Ishikawa (cell line): ENCODE measurements around the gene TUBD1.

ENCODE experiments used
- CEBPB ChIP-seq: IDR thresholded peaks from 2 replicates; pipeline ENCODE4 v1.6.1; 2012
- CREB1 ChIP-seq: IDR thresholded peaks from 2 replicates; pipeline ENCODE4 v1.6.1; 2012; ENCODE audit warnings: low read depth
- EGR1 ChIP-seq: IDR thresholded peaks from 2 replicates; pipeline ENCODE4 v1.6.1; 2012
- EP300 ChIP-seq: IDR thresholded peaks from 2 replicates; pipeline ENCODE4 v1.6.1; 2012; ENCODE audit warnings: borderline replicate concordance
- FOXM1 ChIP-seq: IDR thresholded peaks from 2 replicates; pipeline ENCODE4 v1.6.1; 2012; ENCODE audit warnings: low read depth, borderline replicate concordance
- NFIC ChIP-seq: IDR thresholded peaks from 2 replicates; pipeline ENCODE4 v1.6.1; 2012
- RAD21 ChIP-seq: IDR thresholded peaks from 2 replicates; pipeline ENCODE4 v1.6.1; 2012; ENCODE audit warnings: low read depth
- TAF1 ChIP-seq: IDR thresholded peaks from 2 replicates; pipeline ENCODE4 v1.6.1; 2012; ENCODE audit warnings: low read depth, mild to moderate bottlenecking
- TCF12 ChIP-seq: IDR thresholded peaks from 2 replicates; pipeline ENCODE4 v1.6.1; 2012; ENCODE audit warnings: low read depth
- TEAD4 ChIP-seq: IDR thresholded peaks from 2 replicates; pipeline ENCODE4 v1.6.1; 2012
- USF1 ChIP-seq: IDR thresholded peaks from 2 replicates; pipeline ENCODE4 v1.6.1; 2012
- YY1 ChIP-seq: IDR thresholded peaks from 2 replicates; pipeline ENCODE4 v1.6.1; 2012; ENCODE audit warnings: low read depth
- ZBTB7A ChIP-seq: IDR thresholded peaks from 2 replicates; pipeline ENCODE4 v1.6.1; 2012; ENCODE audit warnings: low read depth
- TF ChIP-seq, protein P1 (sequence below): IDR thresholded peaks from 2 replicates; pipeline ENCODE4 v1.6.1; 2012
- TF ChIP-seq, protein P2 (sequence below): IDR thresholded peaks from 2 replicates; pipeline ENCODE4 v1.6.1; 2012; ENCODE audit warnings: low read depth, mild to moderate bottlenecking

Gene TUBD1

GRCh38 chr17:59844884-59845594 lies 47.7 kb downstream of the TUBD1 start:
- TF ChIP-seq EGR1 = no peak
- no peak for TF ChIP-seq YY1
- no peak for TF ChIP-seq CEBPB
- TF ChIP-seq CREB1 = no peak
- no peak for TF ChIP-seq ZBTB7A
- TF ChIP-seq, protein P1, sequence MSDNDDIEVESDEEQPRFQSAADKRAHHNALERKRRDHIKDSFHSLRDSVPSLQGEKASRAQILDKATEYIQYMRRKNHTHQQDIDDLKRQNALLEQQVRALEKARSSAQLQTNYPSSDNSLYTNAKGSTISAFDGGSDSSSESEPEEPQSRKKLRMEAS = no peak
- no peak for TF ChIP-seq TAF1
- TF ChIP-seq RAD21 = no peak
- TF ChIP-seq, protein P2, sequence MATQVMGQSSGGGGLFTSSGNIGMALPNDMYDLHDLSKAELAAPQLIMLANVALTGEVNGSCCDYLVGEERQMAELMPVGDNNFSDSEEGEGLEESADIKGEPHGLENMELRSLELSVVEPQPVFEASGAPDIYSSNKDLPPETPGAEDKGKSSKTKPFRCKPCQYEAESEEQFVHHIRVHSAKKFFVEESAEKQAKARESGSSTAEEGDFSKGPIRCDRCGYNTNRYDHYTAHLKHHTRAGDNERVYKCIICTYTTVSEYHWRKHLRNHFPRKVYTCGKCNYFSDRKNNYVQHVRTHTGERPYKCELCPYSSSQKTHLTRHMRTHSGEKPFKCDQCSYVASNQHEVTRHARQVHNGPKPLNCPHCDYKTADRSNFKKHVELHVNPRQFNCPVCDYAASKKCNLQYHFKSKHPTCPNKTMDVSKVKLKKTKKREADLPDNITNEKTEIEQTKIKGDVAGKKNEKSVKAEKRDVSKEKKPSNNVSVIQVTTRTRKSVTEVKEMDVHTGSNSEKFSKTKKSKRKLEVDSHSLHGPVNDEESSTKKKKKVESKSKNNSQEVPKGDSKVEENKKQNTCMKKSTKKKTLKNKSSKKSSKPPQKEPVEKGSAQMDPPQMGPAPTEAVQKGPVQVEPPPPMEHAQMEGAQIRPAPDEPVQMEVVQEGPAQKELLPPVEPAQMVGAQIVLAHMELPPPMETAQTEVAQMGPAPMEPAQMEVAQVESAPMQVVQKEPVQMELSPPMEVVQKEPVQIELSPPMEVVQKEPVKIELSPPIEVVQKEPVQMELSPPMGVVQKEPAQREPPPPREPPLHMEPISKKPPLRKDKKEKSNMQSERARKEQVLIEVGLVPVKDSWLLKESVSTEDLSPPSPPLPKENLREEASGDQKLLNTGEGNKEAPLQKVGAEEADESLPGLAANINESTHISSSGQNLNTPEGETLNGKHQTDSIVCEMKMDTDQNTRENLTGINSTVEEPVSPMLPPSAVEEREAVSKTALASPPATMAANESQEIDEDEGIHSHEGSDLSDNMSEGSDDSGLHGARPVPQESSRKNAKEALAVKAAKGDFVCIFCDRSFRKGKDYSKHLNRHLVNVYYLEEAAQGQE = no peak
- no peak for TF ChIP-seq USF1
- TF ChIP-seq TCF12 = no peak
- no peak for TF ChIP-seq FOXM1

GRCh38 chr17:59842901-59843652 lies 49.7 kb downstream of the TUBD1 start:
- TF ChIP-seq, protein P1 = 0 out of 2 replicates have a peak, but pooled peaks have one; percentile 0
- TF ChIP-seq CREB1 = no peak

GRCh38 chr17:59840329-59841090 lies 52.2 kb downstream of the TUBD1 start:
- no peak for TF ChIP-seq USF1
- no peak for TF ChIP-seq TCF12
- no peak for TF ChIP-seq EGR1
- TF ChIP-seq CREB1 = no peak
- no peak for TF ChIP-seq RAD21
- no peak for TF ChIP-seq TEAD4
- TF ChIP-seq TAF1 = no peak
- no peak for TF ChIP-seq CEBPB
- no peak for TF ChIP-seq FOXM1
- TF ChIP-seq NFIC = no peak

DNA sequence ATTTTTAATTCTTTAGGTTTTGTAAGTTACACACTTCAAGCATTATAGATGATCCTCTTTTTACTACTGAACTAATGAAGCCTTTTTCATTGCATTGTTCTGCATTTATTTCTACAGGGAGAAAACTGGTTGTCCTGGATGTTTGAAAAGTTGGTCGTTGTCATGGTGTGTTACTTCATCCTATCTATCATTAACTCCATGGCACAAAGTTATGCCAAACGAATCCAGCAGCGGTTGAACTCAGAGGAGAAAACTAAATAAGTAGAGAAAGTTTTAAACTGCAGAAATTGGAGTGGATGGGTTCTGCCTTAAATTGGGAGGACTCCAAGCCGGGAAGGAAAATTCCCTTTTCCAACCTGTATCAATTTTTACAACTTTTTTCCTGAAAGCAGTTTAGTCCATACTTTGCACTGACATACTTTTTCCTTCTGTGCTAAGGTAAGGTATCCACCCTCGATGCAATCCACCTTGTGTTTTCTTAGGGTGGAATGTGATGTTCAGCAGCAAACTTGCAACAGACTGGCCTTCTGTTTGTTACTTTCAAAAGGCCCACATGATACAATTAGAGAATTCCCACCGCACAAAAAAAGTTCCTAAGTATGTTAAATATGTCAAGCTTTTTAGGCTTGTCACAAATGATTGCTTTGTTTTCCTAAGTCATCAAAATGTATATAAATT lies 53.0 kb downstream of the TUBD1 start:
- no peak for TF ChIP-seq ZBTB7A
- no peak for TF ChIP-seq TAF1
- no peak for TF ChIP-seq USF1
- TF ChIP-seq CEBPB = no peak
- no peak for TF ChIP-seq NFIC
- no peak for TF ChIP-seq TEAD4
- TF ChIP-seq FOXM1 = no peak
- TF ChIP-seq, protein P1 = no peak
- TF ChIP-seq, protein P2 = no peak
- TF ChIP-seq CREB1 = no peak
- TF ChIP-seq TCF12 = no peak
- no peak for TF ChIP-seq YY1
- no peak for TF ChIP-seq EP300
- TF ChIP-seq RAD21 = no peak
- no peak for TF ChIP-seq EGR1
